G401 (cell line): ENCODE results near the gene HDAC9. TPM values are rescaled to one million over a fixed set of nuclear protein-coding genes. Genes with fewer than 3 reads are reported as not detected.

Experiments
- DNase-seq: peaks from one replicate; pipeline ENCODE4 v3.0.0-alpha.2; 2015; ENCODE audit warnings: low spot score
- in situ Hi-C: cut with HindIII; loops from 2 replicates; pipeline ENCODE4 v1.10.0; 2016; ENCODE audit warnings: low sequenced_read_pairs, mixed read lengths
- total RNA-seq: library from RNA; depleted of rRNA; stranded (reverse); fragments of >200 nt; shearing (Covaris generic); gene quantifications from 2 replicates; pipeline ENCODE4 v1.2.3, GENCODE V29; 2014

The HDAC9 gene
- total RNA-seq, 1 experiment from 2014 or later: 5.6 TPM

DNA sequence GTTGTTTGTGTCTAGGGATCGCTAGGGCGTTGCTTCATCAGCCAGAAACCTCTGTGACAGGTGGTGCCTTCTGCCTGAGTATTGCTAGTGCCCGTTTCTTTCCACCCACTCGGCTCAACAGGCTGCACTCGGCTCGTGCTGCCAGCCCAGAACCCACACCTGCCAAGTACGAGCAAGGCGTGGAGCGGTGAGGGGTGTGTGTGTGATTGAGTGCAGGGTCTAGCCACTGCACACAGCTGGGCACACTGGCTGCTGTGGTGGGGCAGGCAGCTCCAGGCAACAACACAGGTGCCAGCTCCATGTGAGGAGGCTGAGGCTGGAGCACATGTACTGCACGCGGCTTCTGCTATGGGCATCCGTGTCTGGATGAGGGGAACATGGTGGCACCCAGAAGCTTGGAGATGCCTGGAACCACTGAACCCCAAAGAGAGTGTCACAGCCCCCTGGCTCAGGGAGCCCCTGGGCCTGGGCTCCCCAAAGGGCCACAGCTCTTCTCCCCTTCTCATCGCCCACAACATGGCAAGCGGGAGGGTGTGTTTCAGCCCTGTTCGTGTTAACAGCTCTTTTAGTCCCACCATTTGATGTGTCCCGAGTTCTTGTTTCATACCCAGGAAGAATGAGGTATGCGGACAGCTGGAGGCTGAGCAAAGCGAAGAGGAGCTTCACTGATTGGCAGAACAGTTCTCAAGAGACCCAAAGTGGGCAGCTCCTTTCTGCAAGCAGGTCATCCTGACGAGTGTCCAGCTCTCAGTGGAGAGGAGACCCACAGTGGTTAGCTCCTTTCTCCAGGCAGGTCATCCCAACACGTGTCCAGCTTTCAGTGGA, 78.1 kb downstream of the HDAC9 start:
- in situ Hi-C loops: no loop called here

DNA sequence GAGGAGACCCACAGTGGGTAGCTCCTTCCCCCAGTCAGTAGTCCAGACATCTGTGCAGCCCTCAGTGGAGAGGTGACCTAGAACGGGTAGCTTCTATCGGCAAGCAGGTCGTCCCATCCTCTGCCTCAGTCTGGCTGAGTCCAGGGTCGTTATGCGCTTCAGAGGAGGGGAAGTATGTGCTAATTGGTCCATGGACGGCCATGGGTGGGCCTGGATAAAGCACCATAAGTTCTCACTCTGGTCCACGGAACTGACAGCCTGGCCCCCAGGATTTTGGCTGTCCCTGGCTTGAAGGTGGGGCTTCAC, 78.6 kb downstream of the HDAC9 start:
- no peak for DNase-seq
- in situ Hi-C loops: no loop called here

More for the DNA sequence above, 78.1 kb downstream of the HDAC9 start:
- peak; percentile 82 for DNase-seq

DNA sequence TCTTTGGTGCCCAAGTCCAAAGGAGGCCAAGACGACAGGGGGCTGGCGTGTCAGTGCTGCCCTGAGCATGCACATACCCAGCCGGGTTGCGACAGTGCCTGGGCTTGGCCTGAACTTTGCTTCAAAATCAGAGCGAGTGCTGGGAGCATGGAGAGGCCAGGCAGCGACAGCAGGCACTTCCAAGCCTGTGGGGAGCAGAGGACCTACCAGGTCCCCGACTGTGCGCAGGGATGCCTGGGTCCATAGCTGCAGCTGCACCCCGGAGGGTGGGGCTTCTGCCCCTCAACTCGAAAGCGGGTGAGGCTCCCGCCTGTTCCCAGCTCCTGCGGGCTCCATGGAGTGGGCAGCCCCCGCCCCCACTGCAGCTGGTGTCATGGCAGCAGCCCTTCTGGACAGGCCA, 79.1 kb downstream of the HDAC9 start:
- in situ Hi-C loops: no loop called here
- no peak for DNase-seq

DNA sequence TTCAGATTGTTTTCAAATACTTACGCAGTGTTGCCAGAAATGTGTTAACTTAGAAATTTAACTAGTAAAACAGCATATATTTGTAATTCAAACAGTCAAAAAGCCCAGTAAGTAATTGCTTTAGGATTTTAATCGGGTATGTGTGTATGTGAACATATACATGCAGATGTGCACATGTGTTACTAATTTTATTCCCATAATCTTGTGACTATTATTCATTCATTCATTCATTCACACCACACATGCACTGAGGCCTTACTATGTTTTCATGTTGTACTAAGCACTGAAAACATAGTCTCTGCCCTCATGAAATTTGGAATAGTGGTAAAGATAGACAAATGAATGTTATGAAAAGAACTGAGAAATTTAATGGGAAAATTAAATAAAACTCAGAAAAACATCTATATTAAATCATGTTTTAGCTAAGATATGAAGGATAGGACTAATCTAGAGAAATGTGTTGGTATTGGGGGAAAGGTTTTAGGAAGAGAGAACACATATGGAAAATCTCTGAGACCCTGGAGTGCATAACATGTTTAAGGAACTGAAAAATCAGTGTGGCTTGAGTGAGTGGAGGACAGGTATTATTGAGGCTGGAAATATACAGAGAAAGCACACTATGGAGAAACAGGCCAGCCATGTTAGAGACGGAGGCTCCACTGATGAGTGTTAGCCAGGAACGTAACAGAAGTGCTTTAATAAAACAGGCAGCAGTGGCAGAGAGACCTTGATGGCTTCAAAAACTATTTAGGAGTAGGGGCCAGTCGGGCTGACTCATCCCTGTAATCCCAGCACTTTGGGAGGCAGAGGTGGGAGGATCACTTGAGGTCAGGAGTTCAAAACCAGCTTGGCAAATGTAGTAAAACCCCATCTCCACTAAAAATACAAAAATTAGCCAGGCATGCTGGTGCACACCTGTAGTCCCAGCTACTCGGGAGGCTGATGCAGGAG, 80.3 kb downstream of the HDAC9 start:
- no peak for DNase-seq
- in situ Hi-C loops: no loop called here

DNA sequence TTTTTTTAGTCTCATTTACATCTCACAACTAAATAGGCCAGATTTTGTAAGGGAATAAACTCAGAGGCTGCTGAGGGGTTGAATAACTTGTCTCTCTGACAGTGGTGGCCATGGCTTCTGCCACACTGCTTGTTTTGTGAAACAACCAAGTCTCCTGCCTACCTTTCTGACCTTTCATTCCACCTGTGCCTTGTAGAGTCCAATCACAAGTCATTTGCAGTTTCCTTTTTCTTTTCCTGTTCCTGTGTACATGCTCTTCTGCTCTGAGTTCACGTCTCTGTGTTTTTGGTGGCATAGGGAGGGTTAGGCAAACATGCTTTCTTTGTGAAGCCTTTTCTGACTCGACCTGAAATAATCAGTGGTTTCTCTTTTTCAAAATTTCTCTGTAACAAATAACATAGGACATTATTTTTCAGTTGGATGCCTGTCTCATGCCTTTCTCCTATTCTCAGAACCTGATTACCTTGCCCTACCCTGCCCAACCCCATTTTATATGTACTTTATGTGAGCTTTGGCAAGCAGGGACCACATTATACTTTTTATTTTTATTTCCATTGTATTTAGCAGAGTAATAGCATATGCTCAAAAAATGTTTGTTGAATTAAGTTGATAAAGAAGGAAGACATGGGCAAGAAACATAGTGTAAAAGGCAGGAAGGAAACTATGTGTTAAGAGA, 81.7 kb downstream of the HDAC9 start:
- in situ Hi-C loops: no loop called here
- DNase-seq: no peak

DNA sequence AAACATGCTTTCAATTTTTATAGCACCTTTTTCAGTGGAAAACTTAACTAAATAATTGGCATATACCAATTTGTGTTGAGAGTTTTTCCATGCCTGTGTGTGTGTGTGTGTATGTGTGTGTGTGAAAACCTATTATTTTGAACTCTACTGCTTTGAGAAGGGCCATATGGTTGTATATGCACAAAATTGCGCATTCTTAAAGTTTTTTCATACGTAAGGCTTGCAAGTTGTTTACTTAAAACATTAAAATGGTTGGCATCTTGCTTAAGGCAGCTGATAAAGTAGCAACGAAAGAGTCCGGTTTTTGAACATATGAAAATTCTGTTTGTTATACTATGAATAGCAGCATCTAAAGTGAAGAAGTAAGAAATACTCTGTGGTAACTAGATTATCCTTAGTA, 84.1 kb downstream of the HDAC9 start:
- in situ Hi-C loops: no loop called here
- DNase-seq: no peak

DNA sequence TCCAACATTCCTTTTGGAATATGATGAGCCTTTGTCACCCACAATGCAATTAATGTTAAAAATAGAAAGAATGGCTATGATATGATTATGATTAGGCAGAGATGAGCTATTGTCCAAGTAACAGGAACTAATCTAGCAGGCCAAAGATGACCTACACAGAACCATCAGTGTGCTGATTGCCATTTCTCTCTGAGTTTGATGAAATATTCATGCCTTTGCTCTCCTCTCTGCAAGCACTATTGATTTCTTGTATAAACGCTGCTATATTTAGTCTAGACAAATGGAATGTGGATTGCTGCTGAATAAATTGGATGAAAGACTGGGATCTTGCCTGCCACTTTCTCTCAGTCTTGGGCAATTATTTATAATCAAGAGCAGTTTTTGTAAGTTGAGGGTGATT, 85.4 kb downstream of the HDAC9 start:
- no peak for DNase-seq
- in situ Hi-C loops: no loop called here

DNA sequence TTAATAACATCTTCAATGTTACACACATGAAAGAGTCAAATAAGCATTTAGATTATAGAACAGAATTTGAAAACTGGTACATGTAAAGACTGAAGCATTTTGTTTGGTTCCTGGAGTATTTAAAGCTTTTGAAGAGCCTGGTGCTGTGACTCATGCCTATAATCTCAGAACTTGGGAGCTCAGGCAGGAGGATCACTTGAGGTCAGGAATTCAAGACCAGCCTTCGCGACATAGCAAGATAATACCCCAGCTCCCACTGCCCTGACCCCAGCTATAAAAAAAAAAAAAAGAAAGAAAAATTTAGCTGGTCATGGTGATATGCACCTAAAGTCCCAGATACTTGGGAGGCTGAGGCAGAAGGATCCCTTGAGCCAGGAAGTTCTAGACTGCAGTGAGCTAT, 87.8 kb downstream of the HDAC9 start:
- no peak for DNase-seq
- in situ Hi-C loops: no loop called here

DNA sequence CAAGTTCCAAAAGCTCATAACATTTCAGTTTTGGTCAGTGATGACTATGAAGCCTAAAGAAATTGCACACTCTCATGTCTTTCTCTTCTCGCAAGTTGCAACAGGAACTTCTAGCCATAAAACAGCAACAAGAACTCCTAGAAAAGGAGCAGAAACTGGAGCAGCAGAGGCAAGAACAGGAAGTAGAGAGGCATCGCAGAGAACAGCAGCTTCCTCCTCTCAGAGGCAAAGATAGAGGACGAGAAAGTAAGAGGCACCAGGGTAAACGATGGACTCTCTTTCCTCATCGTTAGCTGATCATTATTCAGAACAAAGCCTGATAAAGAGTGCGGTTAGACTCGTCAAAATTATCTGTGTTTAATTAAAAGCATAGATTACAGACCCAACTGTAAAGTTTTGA, 94.7 kb downstream of the HDAC9 start:
- in situ Hi-C loops: no loop called here
- DNase-seq: no peak

DNA sequence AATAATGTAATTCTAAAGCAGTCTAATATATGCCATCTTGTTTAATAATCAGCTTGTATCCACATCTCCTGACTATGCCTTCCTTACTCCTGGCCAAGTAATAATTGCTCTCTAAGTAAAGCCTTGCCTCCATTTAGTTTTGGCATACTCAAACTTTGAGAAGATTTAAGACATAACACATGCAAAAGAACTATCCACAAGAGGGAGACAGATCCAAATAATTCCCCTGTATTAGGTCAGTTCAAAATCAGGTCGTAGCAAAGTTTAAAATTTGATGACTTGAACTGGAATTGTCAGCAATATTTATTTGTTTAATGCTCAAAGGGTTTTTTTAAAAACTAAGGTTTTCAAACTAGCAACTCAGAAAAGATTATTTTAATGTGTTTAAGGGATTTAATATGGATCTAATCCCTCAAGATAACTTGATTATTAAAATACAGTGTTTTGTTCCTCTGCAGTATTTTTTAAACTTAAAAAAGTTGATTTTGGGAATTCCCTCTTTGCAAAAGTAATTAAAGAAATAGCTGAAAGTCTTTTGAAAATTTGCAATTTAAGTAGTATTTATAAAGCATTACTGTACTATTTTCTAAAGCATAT, 95.3 kb downstream of the HDAC9 start:
- in situ Hi-C loops: no loop called here
- DNase-seq: peak; percentile 59

DNA sequence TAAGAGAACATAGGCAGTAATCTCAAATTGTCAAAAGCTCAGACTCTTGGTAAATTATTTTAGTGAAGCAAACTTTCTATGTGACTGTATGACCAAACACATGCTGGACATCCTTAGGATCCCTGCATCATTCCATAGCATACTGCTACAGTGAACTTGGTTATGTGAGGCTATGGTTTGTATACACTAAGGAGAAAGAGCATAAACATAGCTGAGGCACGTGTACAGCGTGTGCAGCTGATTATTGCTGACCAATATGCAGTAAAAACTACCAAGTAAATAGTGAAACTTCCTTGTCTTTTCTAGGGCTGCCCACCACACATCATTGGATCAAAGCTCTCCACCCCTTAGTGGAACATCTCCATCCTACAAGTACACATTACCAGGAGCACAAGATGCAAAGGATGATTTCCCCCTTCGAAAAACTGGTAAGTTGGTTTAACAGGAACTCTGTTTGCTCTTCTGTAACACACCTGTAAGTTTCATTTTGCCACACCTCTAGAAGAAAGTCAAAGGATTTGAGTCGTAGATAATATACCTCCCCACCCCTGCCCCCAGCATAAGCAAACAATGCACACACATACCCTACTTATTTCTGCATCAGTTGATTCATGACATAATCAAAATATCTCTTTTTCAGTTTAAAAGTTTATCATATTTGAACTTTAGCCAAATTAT, 98.2 kb downstream of the HDAC9 start:
- in situ Hi-C loops: no loop called here
- no peak for DNase-seq

DNA sequence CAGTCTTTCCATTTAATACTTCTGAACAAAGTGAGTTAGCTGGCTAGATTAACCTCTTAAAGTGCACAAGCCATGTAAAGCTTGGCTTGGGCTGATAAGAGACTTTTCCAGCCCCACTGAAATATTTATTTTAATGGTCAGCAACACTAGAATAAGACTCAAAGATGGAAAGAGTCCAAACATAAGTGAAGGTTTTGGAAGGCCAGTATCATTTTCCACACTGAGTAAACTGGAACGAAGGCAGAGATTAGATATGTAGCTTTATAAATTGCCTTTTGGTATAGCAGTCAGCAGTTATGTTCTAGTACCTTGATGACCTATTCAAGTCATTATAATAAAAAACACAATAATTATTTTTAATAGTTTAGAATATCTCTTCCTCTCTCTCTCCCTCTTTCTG, 102.2 kb downstream of the HDAC9 start:
- in situ Hi-C loops: no loop called here
- no peak for DNase-seq

DNA sequence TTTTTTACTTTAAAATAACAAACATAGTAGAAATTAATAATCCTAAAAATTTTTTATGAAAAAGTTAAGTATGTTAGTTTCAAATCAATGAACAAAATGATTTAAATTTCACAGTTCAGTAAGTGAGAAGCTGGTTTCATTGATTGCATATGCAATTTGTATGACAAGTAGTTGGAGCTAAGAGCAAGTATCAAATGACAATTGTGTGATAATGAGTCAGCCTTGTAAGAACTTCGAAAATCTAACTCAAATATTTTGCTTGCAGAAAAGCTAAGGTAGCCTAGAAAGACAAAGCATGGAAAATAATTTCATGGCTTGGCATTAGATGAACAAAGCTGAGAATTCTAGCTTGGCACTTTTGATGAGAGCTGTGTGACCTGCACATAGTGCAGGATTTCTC, 111.5 kb downstream of the HDAC9 start:
- DNase-seq: no peak
- in situ Hi-C loops: no loop called here

DNA sequence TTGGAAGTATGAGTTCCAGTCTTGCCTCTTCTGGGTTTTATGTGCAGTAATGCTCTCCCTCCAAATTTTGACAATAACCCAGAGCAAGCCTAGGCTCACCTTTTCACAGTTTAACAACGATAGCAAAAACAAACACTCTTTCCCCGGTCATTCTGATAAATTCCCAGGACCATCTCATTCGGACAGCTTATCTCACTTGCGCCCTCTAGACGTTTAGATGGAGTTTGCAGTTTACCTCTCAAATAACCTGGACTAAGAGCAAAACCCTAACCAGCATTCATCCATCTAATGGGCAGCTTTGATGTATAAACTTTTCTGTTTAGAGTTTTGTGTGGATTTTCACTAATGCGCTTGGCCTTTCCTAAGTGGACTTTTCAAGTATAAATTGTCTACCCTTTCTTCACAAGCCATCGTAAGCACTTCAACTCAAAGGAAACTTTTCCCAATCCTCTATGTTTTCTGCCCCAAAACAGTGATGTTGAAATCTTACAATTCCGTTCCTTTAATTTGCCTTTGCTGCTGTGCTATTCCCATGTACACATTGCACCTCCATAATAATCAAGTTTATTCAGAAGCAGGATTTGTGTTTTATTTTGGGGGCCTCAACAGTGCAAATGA, 114.9 kb downstream of the HDAC9 start:
- in situ Hi-C loops: no loop called here
- peak; percentile 21 for DNase-seq

DNA sequence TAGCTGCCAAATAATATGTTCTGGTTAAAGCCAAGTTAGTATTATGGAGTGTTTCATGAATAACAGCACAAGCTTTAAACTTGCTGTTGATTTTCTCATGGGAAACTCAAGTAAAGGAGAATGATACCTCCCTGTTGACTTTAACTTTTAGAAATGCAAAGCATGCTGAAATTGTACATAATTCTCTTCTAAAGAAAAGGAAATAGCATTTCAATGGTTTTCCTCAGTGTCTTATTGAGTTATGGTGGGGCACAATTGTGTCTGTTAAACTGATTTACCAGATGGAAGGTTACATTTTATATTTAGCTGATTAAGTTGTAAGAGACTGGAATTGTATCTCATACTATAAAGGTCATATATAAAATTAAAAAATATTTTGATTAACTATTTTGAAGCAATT, 119.3 kb downstream of the HDAC9 start:
- in situ Hi-C loops: no loop called here
- no peak for DNase-seq

DNA sequence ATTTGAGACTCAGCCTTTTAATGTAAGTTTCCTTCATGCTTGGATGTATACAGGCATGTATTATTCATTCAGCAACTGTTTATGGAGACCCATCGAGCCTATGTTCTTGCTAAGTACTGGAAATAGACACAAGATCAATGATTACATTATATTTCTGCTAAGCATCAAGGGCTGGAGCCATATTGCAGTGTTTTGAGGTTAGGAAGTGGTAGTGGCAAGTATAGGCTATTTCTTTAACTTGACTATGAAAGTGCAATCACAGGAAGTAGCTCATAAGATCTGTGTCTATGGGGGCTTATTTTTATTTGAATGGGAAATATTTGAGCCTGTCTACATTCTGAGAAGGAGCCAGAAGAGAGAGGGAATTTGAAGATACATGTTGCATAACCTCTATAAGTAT, 123.8 kb downstream of the HDAC9 start:
- in situ Hi-C loops: no loop called here
- DNase-seq: no peak

DNA sequence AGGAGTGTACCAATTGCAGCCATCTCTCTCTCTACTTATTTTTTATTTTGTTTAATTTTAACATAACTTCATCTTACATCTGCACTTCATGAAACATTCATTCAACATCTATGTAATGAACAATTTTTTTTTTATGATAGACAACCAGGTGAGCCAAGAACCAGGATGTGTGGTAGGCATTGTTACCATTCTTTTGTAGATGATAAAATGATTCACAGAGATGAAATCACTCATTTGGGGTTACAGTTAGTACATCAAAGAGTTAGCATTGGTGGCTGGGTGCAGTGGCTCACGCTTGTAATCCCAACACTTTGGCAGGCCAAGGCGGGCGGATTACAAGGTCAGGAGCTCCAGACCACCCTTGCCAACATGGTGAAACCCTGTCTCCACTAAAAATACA, 127.8 kb downstream of the HDAC9 start:
- in situ Hi-C loops: no loop called here
- DNase-seq: no peak

DNA sequence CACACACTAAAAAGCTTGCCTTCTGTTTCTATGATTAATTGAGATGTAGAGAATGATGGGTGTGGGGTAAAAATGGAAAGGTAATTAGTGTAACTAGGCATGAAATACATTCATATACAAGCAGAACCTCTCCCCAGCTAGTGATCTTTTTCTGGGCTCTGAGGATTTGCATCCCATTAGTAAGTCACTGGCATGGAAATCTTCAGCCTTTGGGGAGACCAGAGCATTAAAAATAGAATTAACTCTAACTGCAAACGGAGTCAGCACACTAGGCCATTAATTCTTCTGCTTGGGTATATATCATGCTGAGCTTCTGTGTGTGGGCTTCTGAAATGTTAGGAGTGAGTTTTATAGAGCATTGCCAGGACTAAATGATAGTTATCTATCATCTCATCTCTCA, 128.9 kb downstream of the HDAC9 start:
- in situ Hi-C loops: no loop called here
- DNase-seq: no peak

DNA sequence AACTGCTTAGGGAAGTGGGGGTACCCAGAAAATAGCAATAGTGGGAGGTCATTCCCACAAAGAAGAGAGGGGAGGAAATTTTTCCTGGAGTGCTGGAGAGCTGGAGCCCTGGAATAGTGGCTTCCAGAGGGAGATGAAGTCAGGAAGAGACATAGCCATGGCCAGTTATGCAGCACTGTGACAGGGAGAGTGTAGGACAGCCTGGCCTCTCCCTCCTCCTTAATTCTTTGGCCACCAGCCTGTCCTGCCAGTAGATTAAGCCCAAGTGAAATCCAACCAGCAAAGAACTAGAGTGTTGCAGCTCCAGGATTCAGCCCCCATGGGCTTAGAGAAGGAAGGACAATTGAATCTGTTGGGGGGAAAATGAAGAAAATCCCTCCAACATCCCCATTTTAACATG, 130.5 kb downstream of the HDAC9 start:
- in situ Hi-C loops: no loop called here
- no peak for DNase-seq
